Measurements from ENCODE around the gene ASB16. TPM values are rescaled to one million over a fixed set of nuclear protein-coding genes. Genes with fewer than 3 reads are reported as not detected.

ASB16 gene
- total and polyA plus RNA-seq, 9 of the 15 experiments (the other 6 are each of a cell fraction or from before 2014, with no cell fraction given): 0.03 to 0.07 TPM; not detected in 7

GRCh38 chr17:44197107-44197506, 26.6 kb downstream of the ASB16 start:
- Histone ChIP-seq H3K9ac (ENCODE audit: insufficient read depth in 1 of 2, low read depth in 2 of 2, low read length in 2 of 2) (peak overlapping the region in 1 of 2 experiments; percentile 97; a peak in 2 of 4 replicates), H3K79me2 (ENCODE audit: control insufficient read depth, insufficient read depth, low read length) (peaks cover 24% of the 10 kb centered on the region), H3K27me3 (ENCODE audit: control insufficient read depth in 2 of 2, insufficient read depth in 2 of 2, low read length in 2 of 2) (no peaks in the 10 kb centered on the region), H3K4me2 (ENCODE audit: insufficient read depth, low read length) (no peak overlapping the region), H2AFZ (ENCODE audit: low read depth, low read length) (no peak overlapping the region), H3K4me3 (no peak overlapping the region), H3K9me3 (replicated peaks; ENCODE audit: control insufficient read depth, insufficient read depth, low read depth, low read length) (no peaks in the 10 kb centered on the region), H4K20me1 (replicated peaks; ENCODE audit: control insufficient read depth, insufficient read depth, low read length) (no peaks in the 10 kb centered on the region), H3K4me1 (replicated peaks in 1 of 2; ENCODE audit: control insufficient read depth in 2 of 2, insufficient read depth in 2 of 2, low read length in 2 of 2) (peaks cover 14 to 37% of the 10 kb centered on the region in 2 experiments), H3K27ac (ENCODE audit: extremely low read depth, low read depth, low read length) (no peak overlapping the region), H3K9me1 (ENCODE audit: control insufficient read depth, insufficient read depth, low read length) (no peaks in the 10 kb centered on the region), H3K36me3 (ENCODE audit: control insufficient read depth, insufficient read depth, low read length) (peaks cover 56% of the 10 kb centered on the region; the same call in 2 of the 3 replicates)
- no TSS peak for BruUV-seq (replicated peaks)
- 93% methylated on average over 13 of the region's 15 CpGs for WGBS (ENCODE audit: insufficient coverage, low coverage, missing lambda C conversion rate)
- ATAC-seq (no peak), FAIRE-seq (no peak), DNase-seq (ENCODE audit: extremely low read depth in 1 of 4, low spot score in 3 of 4) (no peak)
- ChIA-PET POLR2A (interaction anchor here (0.5 to 2.4 kb wide), 4 partner anchors 9 to 154 kb away, joined by 3 to 14 read pairs (median 7); partner anchors contain the start of gene TMUB2), CTCF (ENCODE audit: low intra/inter-chr PET ratio) (no interaction called here)
- no peak for TF ChIP-seq KDM5B (IDR thresholded peaks at IDR 0.05; ENCODE audit: insufficient replicate concordance, low read depth, low read length)
- TF ChIP-seq RBFOX2 (IDR thresholded peaks at IDR 0.05; ENCODE audit: low read depth, low read length): peak; percentile 40
- no peak for TF ChIP-seq THRB (CRISPR knock-in tag; conservative IDR thresholded peaks at IDR 0.05)
- TF ChIP-seq POLR2G (IDR thresholded peaks at IDR 0.05; ENCODE audit: low read depth, low read length): 0 out of 2 replicates have a peak, but pooled peaks have one; percentile 31
- no peak for TF ChIP-seq HNRNPUL1 (IDR thresholded peaks at IDR 0.05; ENCODE audit: low read length)
- TF ChIP-seq TARDBP (IDR thresholded peaks at IDR 0.05): no peak
- in situ Hi-C loops (cut with MboI): no loop called here
- intact Hi-C loops (cut with micrococcal nuclease): no loop called here
